OCI-LY1 (cell line): Measurements from ENCODE around the gene EPB41L2.

Source experiments
- H2AFZ ChIP-seq: fragments of 200-600 bp; sonication (generic), shearing (Covaris generic); 2 replicates; pipeline ENCODE4 v1.6.0; 2014; ENCODE audit warnings: antibody characterized with exemption, mild to moderate bottlenecking, low read length
- H3F3A ChIP-seq: fragments of 200-600 bp; sonication (generic), shearing (Covaris generic); 2 replicates; pipeline ENCODE4 v1.6.0; 2014; ENCODE audit warnings: mild to moderate bottlenecking, antibody characterized with exemption, low read length, moderate library complexity; ENCODE audit not compliant: insufficient read depth
- H3K27ac ChIP-seq: fragments of 200-600 bp; sonication (generic); 2 replicates; pipeline ENCODE4 v1.5.1; 2014; ENCODE audit warnings: low read length, mixed run types, mild to moderate bottlenecking, low read depth; ENCODE audit not compliant: poor library complexity, severe bottlenecking
- H3K27me3 ChIP-seq: fragments of 200-600 bp; sonication (generic); 2 replicates; pipeline ENCODE4 v1.6.0; 2014; ENCODE audit warnings: antibody characterized with exemption, mild to moderate bottlenecking, low read length, moderate library complexity; ENCODE audit not compliant: insufficient read depth
- H3K36me3 ChIP-seq: fragments of 200-600 bp; sonication (generic); 2 replicates; pipeline ENCODE4 v1.6.1; 2014; ENCODE audit warnings: mild to moderate bottlenecking, antibody characterized with exemption, low read length, moderate library complexity, mixed read lengths; ENCODE audit not compliant: insufficient read depth
- H3K4me1 ChIP-seq: fragments of 200-600 bp; sonication (generic); 2 replicates; pipeline ENCODE4 v1.5.1; 2014; ENCODE audit warnings: mild to moderate bottlenecking, low read length, moderate library complexity; ENCODE audit not compliant: insufficient read depth, severe bottlenecking
- H3K4me2 ChIP-seq: fragments of 200-600 bp; sonication (generic), shearing (Covaris generic); 2 replicates; pipeline ENCODE4 v1.6.1; 2014; ENCODE audit warnings: low read length
- H3K4me3 ChIP-seq: fragments of 200-600 bp; sonication (generic); 2 replicates; pipeline ENCODE4 v1.5.1; 2014; ENCODE audit warnings: low read length, low read depth, mild to moderate bottlenecking, mixed read lengths; ENCODE audit not compliant: poor library complexity, severe bottlenecking
- H3K79me2 ChIP-seq: fragments of 200-600 bp; shearing (Covaris generic); 2 replicates; pipeline ENCODE4 v1.6.1; 2016; ENCODE audit warnings: mixed run types, low read length, mixed read lengths; ENCODE audit not compliant: insufficient read depth
- H3K9ac ChIP-seq: fragments of 200-600 bp; sonication (generic), shearing (Covaris generic); 2 replicates; pipeline ENCODE4 v1.6.1; 2014; ENCODE audit warnings: mild to moderate bottlenecking, low read length, mixed read lengths
- H3K9me2 ChIP-seq: fragments of 200-600 bp; sonication (generic), shearing (Covaris generic); 2 replicates; pipeline ENCODE4 v1.6.1; 2014; ENCODE audit warnings: low read depth, mild to moderate bottlenecking, low read length, mixed read lengths
- H3K9me3 ChIP-seq: fragments of 200-600 bp; shearing (Covaris generic); 2 replicates; pipeline ENCODE4 v1.6.1; 2014; ENCODE audit warnings: low read length, mixed read lengths
- H4K20me1 ChIP-seq: fragments of 200-600 bp; sonication (generic), shearing (Covaris generic); 2 replicates; pipeline ENCODE4 v1.6.0; 2016; ENCODE audit warnings: mild to moderate bottlenecking, low read length; ENCODE audit not compliant: insufficient read depth
- EZH2 ChIP-seq: fragments of 200-600 bp; sonication (generic), shearing (Covaris generic); IDR thresholded peaks from 2 replicates; pipeline ENCODE4 v1.8.0; 2017; ENCODE audit warnings: borderline replicate concordance, mixed run types, mild to moderate bottlenecking, antibody characterized with exemption, low read length, moderate library complexity, mixed read lengths
- TF ChIP-seq, protein P1 (sequence below): fragments of 200-600 bp; sonication (generic), shearing (Covaris generic); IDR thresholded peaks from 2 replicates; pipeline ENCODE4 v1.5.1; 2017; ENCODE audit warnings: mild to moderate bottlenecking, antibody characterized with exemption, low read length, moderate library complexity, mixed read lengths

Gene EPB41L2

DNA sequence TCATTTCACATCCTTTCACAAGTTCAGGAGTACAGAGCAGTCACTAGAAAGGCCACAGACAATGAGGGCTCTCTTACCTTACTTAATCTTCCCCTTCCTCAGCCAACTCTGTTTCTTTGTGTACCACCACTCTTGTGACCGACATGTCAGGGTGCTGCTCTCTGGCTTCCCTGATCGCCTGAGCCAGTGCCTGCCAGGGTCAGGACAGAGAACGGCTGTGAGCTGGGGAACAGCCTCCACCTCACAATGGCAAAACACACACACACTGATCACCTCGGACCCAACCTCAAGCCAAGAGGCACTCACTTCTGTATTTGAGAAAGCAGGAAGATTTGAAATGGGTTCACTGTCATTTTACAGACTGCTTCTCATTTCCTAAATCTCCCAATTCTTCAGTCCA is 205.0 kb downstream of the EPB41L2 start:
- Histone ChIP-seq H3K4me1 (no peaks in the 10 kb centered on the region), H3K79me2 (no peaks in the 10 kb centered on the region), H3K4me3 (no peak overlapping the region), H3K9me2 (no peaks in the 10 kb centered on the region), H3K4me2 (no peak overlapping the region), H3K27ac (no peak overlapping the region), H3F3A (no peaks in the 10 kb centered on the region), H4K20me1 (no peaks in the 10 kb centered on the region), H3K36me3 (no peaks in the 10 kb centered on the region), H3K9me3 (no peaks in the 10 kb centered on the region), H3K9ac (no peak overlapping the region), H3K27me3 (no peaks in the 10 kb centered on the region), H2AFZ (no peak overlapping the region)
- no peak for TF ChIP-seq EZH2
- TF ChIP-seq, protein P1, sequence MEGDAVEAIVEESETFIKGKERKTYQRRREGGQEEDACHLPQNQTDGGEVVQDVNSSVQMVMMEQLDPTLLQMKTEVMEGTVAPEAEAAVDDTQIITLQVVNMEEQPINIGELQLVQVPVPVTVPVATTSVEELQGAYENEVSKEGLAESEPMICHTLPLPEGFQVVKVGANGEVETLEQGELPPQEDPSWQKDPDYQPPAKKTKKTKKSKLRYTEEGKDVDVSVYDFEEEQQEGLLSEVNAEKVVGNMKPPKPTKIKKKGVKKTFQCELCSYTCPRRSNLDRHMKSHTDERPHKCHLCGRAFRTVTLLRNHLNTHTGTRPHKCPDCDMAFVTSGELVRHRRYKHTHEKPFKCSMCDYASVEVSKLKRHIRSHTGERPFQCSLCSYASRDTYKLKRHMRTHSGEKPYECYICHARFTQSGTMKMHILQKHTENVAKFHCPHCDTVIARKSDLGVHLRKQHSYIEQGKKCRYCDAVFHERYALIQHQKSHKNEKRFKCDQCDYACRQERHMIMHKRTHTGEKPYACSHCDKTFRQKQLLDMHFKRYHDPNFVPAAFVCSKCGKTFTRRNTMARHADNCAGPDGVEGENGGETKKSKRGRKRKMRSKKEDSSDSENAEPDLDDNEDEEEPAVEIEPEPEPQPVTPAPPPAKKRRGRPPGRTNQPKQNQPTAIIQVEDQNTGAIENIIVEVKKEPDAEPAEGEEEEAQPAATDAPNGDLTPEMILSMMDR = no peak

DNA sequence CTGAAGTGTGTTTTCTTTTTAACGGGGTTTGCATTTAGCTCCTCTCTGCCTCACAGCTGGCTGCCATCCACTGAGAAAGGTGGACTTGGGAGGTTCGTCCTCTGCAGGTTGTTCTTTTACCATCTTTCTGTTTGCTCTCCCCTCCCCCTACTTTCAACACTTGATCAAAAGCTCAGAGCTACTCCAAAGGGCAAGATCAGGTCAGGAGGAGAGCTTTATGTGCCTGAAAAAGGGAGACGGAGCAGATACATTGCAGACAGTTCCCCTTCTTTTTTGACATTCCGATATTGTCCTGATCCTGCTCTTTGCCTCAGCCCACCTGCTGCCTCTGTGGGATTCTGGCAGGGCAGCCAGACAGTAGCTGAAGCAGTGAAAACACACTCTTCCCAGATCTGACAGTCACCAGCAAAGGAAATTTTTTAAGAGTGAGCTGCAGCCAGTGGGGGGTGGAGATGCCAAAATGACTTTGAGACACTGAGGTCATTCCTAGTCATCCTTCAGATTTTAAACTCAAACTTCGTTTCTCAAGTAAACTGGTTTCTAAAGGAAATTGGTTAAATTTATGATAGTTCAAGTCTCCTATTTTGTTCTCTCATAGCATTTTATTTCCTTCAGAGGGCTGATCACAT is 209.4 kb downstream of the EPB41L2 start:
- no peaks in the 10 kb centered on the region for H3K79me2 ChIP-seq
- H3K4me3 ChIP-seq = no peak overlapping the region
- H3K9ac ChIP-seq = no peak overlapping the region
- no peaks in the 10 kb centered on the region for H3K9me2 ChIP-seq
- no peak overlapping the region for H3K4me2 ChIP-seq
- no peak for TF ChIP-seq EZH2
- TF ChIP-seq, protein P1 = no peak
- no peak overlapping the region for H2AFZ ChIP-seq
- H3K4me1 ChIP-seq = no peaks in the 10 kb centered on the region
- H3K27me3 ChIP-seq = no peaks in the 10 kb centered on the region
- no peaks in the 10 kb centered on the region for H4K20me1 ChIP-seq
- H3K9me3 ChIP-seq = no peaks in the 10 kb centered on the region
- no peaks in the 10 kb centered on the region for H3K36me3 ChIP-seq
- no peak overlapping the region for H3K27ac ChIP-seq
- no peaks in the 10 kb centered on the region for H3F3A ChIP-seq

DNA sequence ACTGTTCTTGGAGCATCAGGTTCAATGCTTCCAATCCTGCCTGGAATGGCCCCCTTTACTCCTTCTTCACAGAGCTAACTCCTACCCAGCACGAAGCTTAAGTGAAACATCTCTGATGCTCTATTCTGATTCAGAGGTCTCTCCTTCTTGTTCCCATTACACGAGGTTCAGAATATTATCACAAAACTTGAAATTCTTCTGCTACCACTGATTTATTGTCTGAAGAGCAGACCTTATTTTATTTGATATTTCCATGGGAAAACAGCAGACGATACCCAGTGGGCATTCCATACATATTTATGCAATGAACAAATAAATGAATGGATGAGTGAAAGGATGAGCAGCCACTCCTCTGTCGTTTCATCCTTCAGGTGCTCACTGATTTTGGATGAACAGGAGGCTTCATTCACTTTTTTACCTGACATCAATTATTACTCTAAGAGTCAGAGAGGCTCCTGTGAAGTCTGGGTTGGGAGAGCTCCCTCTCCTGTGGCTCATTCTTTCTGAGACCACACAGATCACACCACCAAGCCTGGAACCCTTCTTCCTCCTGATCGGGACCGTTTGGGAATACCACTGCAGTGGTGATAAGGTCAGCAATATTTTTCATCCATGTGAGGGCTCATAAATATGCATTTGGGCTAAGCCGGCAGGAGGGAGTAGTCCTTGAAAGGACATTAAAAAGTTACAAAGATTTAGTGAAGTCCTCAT is 210.0 kb downstream of the EPB41L2 start:
- no peaks in the 10 kb centered on the region for H3K9me2 ChIP-seq
- no peaks in the 10 kb centered on the region for H4K20me1 ChIP-seq
- H3K27me3 ChIP-seq = no peaks in the 10 kb centered on the region
- H3K27ac ChIP-seq = no peak overlapping the region
- TF ChIP-seq, protein P1 = no peak
- TF ChIP-seq EZH2 = no peak
- H3K4me2 ChIP-seq = no peak overlapping the region
- no peak overlapping the region for H2AFZ ChIP-seq
- H3K4me1 ChIP-seq = no peaks in the 10 kb centered on the region
- no peaks in the 10 kb centered on the region for H3K79me2 ChIP-seq
- no peaks in the 10 kb centered on the region for H3K36me3 ChIP-seq
- no peak overlapping the region for H3K4me3 ChIP-seq
- H3F3A ChIP-seq = no peaks in the 10 kb centered on the region
- no peak overlapping the region for H3K9ac ChIP-seq
- H3K9me3 ChIP-seq = no peaks in the 10 kb centered on the region
